ENCODE data around the gene RBM44.
"Not testable (repeated sequence)": the region's sequence is repeated elsewhere in the genome, so short reads cannot be mapped to it uniquely, and the experiment has no call there.

Gene RBM44

GRCh38 chr2:237848940-237849339 is 50.4 kb downstream of the RBM44 start:
- not testable (repeated sequence) for DNase-seq (ENCODE audit: low read depth in 2 of 2)

- no peak for DNase-seq (ENCODE audit: low read depth in 2 of 2)
Observed at GRCh38 chr2:237854295-237854694, 55.7 kb downstream of the RBM44 start.

GRCh38 chr2:237857791-237858190 is 59.2 kb downstream of the RBM44 start:
- no peak for DNase-seq (ENCODE audit: low read depth in 2 of 2)

GRCh38 chr2:237858294-237859081 is 59.9 kb downstream of the RBM44 start:
- DNase-seq (ENCODE audit: low read depth in 2 of 2): peak in 1 of 2 donors; percentile 27

- no peak for DNase-seq (ENCODE audit: low read depth in 2 of 2)
Observed at GRCh38 chr2:237859082-237859433, 60.5 kb downstream of the RBM44 start.

- no peak for DNase-seq (ENCODE audit: low read depth in 2 of 2)
Observed at GRCh38 chr2:237859533-237860272, 61.1 kb downstream of the RBM44 start, which contains the start of gene RAMP1. RAMP1 (plus strand) TSS chr2:237859623; CDS start chr2:237859676, 53 bp downstream.

GRCh38 chr2:237860273-237860935 is 61.8 kb downstream of the RBM44 start:
- DNase-seq (ENCODE audit: low read depth in 2 of 2): no peak

GRCh38 chr2:237861875-237862527 is 63.4 kb downstream of the RBM44 start:
- DNase-seq (ENCODE audit: low read depth in 2 of 2): no peak

- no peak for DNase-seq (ENCODE audit: low read depth in 2 of 2)
Observed at GRCh38 chr2:237862528-237862895, 63.9 kb downstream of the RBM44 start.

- no peak for DNase-seq (ENCODE audit: low read depth in 2 of 2)
Observed at GRCh38 chr2:237863102-237863511, 64.5 kb downstream of the RBM44 start.

- DNase-seq (ENCODE audit: low read depth in 2 of 2): no peak
Observed at GRCh38 chr2:237863689-237864443, 65.3 kb downstream of the RBM44 start.

GRCh38 chr2:237864444-237864931 is 65.9 kb downstream of the RBM44 start:
- DNase-seq (ENCODE audit: low read depth in 2 of 2): no peak

GRCh38 chr2:237864940-237865622 is 66.5 kb downstream of the RBM44 start:
- DNase-seq (ENCODE audit: low read depth in 2 of 2): no peak

- DNase-seq (ENCODE audit: low read depth in 2 of 2): no peak
Observed at GRCh38 chr2:237865623-237866041, 67.1 kb downstream of the RBM44 start.

- DNase-seq (ENCODE audit: low read depth in 2 of 2): no peak
Observed at GRCh38 chr2:237866101-237866621, 67.6 kb downstream of the RBM44 start.

- DNase-seq (ENCODE audit: low read depth in 2 of 2): no peak
Observed at GRCh38 chr2:237867465-237867864, 68.9 kb downstream of the RBM44 start.

GRCh38 chr2:237868074-237868473 is 69.5 kb downstream of the RBM44 start:
- DNase-seq (ENCODE audit: low read depth in 2 of 2): not testable (repeated sequence)

- DNase-seq (ENCODE audit: low read depth in 2 of 2): no peak
Observed at GRCh38 chr2:237868631-237869342, 70.2 kb downstream of the RBM44 start.

- DNase-seq (ENCODE audit: low read depth in 2 of 2): no peak
Observed at GRCh38 chr2:237869343-237870102, 70.9 kb downstream of the RBM44 start.

Measured in stimulated activated CD8-positive, alpha-beta memory T cell treated with anti-CD3 and anti-CD28 coated beads, Interleukin-15, amount 100 ng/mL, for 48 hours (primary cell).